LNCAP (cell line): ENCODE results near the gene KCNA2.

Experiments used
- TF ChIP-seq, protein P1 (sequence below): fragments of 450-650 bp; IDR thresholded peaks from 2 replicates; pipeline ENCODE4 v1.5.1; 2017; ENCODE audit warnings: mild to moderate bottlenecking

The KCNA2 gene

DNA sequence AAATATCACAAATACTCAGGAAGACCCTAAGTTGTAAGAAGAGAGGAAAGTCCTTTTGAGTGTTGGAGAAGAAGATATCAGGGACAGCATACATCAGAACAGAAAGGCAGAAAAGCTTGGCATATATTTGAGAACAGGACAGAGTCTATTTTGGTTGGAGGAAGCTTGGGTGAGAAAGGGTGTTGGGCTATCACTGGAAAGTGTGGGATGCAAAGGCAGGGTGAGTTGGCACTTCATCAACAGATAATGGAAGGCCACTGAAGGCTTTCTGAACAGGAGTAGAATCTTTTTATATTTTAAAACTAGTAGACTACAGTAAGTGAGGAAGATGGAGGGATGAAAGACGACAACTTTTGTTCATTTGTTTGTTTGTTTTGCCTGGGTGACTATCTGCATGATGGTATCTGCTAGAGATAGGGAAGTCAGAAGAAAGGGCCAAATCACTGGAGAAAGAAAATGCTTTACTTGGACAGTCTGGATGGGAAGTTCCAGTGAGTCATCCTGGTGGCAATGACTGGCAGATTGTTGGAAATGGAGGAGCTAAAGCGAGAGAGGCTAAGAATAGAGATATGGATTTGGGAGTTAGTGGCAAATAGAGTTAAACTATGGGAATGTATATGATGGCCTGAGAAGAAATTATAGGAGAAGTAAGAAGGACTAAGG, 33.7 kb upstream of the KCNA2 start:
- TF ChIP-seq, protein P1, sequence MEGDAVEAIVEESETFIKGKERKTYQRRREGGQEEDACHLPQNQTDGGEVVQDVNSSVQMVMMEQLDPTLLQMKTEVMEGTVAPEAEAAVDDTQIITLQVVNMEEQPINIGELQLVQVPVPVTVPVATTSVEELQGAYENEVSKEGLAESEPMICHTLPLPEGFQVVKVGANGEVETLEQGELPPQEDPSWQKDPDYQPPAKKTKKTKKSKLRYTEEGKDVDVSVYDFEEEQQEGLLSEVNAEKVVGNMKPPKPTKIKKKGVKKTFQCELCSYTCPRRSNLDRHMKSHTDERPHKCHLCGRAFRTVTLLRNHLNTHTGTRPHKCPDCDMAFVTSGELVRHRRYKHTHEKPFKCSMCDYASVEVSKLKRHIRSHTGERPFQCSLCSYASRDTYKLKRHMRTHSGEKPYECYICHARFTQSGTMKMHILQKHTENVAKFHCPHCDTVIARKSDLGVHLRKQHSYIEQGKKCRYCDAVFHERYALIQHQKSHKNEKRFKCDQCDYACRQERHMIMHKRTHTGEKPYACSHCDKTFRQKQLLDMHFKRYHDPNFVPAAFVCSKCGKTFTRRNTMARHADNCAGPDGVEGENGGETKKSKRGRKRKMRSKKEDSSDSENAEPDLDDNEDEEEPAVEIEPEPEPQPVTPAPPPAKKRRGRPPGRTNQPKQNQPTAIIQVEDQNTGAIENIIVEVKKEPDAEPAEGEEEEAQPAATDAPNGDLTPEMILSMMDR, result no peak

- TF ChIP-seq, protein P1, result no peak
Observed at GRCh38 chr1:110638556-110638955, 32.4 kb upstream of the KCNA2 start.

DNA sequence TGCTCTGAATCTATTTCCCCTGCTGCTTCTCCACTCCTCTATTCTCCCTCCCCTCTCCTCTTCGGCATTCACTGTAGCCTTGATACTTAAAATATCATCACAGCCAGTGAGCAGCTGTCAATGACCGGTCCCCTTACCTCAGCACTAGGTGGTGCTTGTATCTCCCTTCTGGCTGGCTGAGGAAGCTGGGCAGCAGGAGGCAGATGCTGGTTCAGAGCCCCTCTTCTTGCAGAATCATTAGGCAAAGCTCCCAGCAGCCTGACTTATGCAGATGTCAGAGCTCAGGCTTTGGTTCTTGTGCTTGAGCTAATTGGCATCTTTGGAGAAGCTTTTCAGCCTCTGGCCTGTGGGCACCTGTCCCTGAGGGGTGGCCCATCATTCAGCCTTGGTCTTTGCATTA, 31.9 kb upstream of the KCNA2 start:
- TF ChIP-seq, protein P1, result no peak

DNA sequence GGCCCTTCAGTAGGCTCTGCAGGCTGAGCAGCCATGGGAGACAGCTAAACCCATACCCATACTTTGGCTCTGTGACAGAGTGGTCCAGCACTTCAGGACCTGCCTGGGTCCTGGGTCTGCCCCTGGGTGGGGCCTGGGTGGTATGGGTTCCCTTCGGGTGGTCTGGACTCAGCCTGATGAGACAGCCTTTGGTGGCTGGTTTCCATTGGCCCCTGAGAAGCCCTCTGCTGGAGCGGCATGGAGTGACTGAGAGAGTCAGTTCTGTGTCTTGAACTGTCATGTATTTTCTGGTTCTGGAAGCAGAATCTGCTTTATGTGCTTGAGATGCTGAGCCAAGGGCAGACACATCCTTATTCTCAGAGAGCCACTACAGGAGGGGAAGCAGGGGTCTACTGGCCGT, 31.3 kb upstream of the KCNA2 start:
- TF ChIP-seq, protein P1, result no peak

DNA sequence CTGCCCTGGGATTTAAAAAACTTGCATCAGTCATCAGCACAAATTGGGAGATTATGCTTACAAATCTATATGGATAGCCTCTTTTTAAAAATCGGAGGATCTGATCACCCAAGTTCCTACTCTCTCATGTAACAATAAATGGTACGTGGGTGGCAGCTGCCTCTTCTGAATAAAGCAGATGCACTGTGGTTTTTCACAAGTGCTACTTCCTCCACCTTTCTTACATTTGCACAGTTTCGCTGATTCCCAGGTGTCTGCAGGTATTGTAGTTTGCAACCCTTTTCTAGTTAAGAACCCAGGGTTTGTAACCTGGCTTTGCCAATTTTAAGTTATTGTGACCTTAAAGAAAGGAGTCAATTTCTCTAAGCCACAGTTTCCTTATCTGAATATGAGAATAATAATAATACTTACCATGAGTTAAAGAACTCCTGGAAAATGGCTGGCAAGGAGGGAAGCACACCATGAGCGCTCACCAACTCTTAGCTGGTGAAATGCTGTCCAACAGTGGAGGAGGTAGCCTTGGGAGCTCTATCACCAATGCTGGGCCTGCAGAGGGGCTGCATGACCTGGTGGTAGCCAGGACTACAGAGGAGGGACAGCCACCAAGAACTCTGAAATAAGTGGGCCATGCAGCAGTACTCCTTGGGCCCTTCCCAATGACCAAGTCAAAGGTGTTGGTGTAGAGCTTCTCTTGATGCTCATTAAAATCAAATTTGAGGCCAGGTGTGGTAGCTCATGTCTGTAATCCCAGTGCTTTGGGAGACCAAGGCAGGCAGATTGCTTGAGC, 30.2 kb upstream of the KCNA2 start:
- TF ChIP-seq, protein P1, result no peak

DNA sequence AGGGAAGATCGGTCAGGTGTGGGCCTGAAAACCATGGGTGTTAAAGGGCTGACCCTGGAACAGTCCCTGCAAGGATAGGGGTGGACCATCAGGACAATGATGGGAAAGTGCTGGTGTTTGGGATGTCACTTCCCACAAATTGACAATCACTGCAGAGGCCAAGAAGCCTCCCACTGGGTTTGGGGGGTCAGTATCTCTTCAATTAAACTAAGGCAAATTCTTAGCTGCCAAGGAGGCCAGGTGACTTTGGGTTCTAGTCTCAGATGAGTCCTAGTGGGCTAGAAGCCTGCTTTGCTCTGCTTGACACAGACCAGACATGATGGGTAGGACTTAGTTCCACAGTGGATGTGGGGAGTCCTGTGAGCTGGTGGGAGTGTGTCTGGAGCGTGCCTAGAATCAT, 29.3 kb upstream of the KCNA2 start:
- TF ChIP-seq, protein P1, result no peak

- TF ChIP-seq, protein P1, result no peak
Observed at GRCh38 chr1:110634455-110635311, 28.5 kb upstream of the KCNA2 start.
